Loucy (cell line): ENCODE data around the gene PABPC1L.

Experiments used
- H2AFZ ChIP-seq: fragments of 200-600 bp; sonication (generic); 2 replicates; pipeline ENCODE4 v1.6.0; 2016; ENCODE audit warnings: antibody characterized with exemption, mild to moderate bottlenecking, low read length, moderate library complexity
- H3F3A ChIP-seq: fragments of 200-600 bp; 2 replicates; pipeline ENCODE4 v1.6.0; 2016; ENCODE audit warnings: antibody characterized with exemption, low read depth, mild to moderate bottlenecking
- H3K27me3 ChIP-seq: fragments of 200-600 bp; sonication (generic); 2 replicates; pipeline ENCODE4 v1.6.1; 2014; ENCODE audit warnings: low read length, mild to moderate bottlenecking; ENCODE audit not compliant: insufficient read depth, poor library complexity, severe bottlenecking
- H3K36me3 ChIP-seq: fragments of 200-600 bp; sonication (generic); 2 replicates; pipeline ENCODE4 v1.6.1; 2016; ENCODE audit warnings: low read length; ENCODE audit not compliant: insufficient read depth
- H3K4me1 ChIP-seq: fragments of 200-600 bp; sonication (generic); 2 replicates; pipeline ENCODE4 v1.5.1; 2014; ENCODE audit warnings: low read length, mild to moderate bottlenecking; ENCODE audit not compliant: insufficient read depth, poor library complexity, severe bottlenecking
- H3K4me2 ChIP-seq: fragments of 200-600 bp; sonication (generic); 2 replicates; pipeline ENCODE4 v1.6.0; 2014; ENCODE audit warnings: antibody characterized with exemption, low read length, low read depth, mild to moderate bottlenecking; ENCODE audit not compliant: poor library complexity, severe bottlenecking
- H3K4me3 ChIP-seq: fragments of 200-600 bp; sonication (generic); 2 replicates; pipeline ENCODE4 v1.5.1; 2014; ENCODE audit warnings: low read length, mild to moderate bottlenecking, mixed read lengths; ENCODE audit not compliant: poor library complexity, severe bottlenecking
- H3K79me2 ChIP-seq: fragments of 200-600 bp; sonication (generic); 2 replicates; pipeline ENCODE4 v1.6.1; 2014; ENCODE audit warnings: low read length; ENCODE audit not compliant: insufficient read depth
- H3K9ac ChIP-seq: fragments of 200-600 bp; sonication (generic); 2 replicates; pipeline ENCODE4 v1.6.0; 2014; ENCODE audit warnings: mild to moderate bottlenecking, low read depth, low read length, moderate library complexity; ENCODE audit not compliant: poor library complexity, severe bottlenecking
- H3K9me2 ChIP-seq: fragments of 200-600 bp; sonication (generic); replicated peaks from 2 replicates; pipeline ENCODE4 v1.6.1; 2016; ENCODE audit warnings: low read depth, low read length, mixed read lengths
- H3K9me3 ChIP-seq: fragments of 200-600 bp; sonication (generic); 2 replicates; pipeline ENCODE4 v1.6.1; 2014; ENCODE audit warnings: mild to moderate bottlenecking, antibody characterized with exemption, low read length, low read depth; ENCODE audit not compliant: insufficient read depth
- H4K20me1 ChIP-seq: fragments of 200-600 bp; sonication (generic); 2 replicates; pipeline ENCODE4 v1.6.0; 2014; ENCODE audit warnings: antibody characterized with exemption, low read length, mild to moderate bottlenecking; ENCODE audit not compliant: insufficient read depth, poor library complexity, severe bottlenecking
- CTCF ChIP-seq: fragments of 200-600 bp; sonication (generic); conservative IDR thresholded peaks from 2 replicates; pipeline ENCODE4 v1.5.1; 2014; ENCODE audit warnings: mild to moderate bottlenecking, antibody characterized with exemption, low read length
- EZH2phosphoT487 ChIP-seq: fragments of 200-600 bp; IDR thresholded peaks from 2 replicates; pipeline ENCODE4 v1.6.1; 2018; ENCODE audit warnings: antibody characterized with exemption, mild to moderate bottlenecking, moderate library complexity, borderline replicate concordance

The PABPC1L gene

DNA sequence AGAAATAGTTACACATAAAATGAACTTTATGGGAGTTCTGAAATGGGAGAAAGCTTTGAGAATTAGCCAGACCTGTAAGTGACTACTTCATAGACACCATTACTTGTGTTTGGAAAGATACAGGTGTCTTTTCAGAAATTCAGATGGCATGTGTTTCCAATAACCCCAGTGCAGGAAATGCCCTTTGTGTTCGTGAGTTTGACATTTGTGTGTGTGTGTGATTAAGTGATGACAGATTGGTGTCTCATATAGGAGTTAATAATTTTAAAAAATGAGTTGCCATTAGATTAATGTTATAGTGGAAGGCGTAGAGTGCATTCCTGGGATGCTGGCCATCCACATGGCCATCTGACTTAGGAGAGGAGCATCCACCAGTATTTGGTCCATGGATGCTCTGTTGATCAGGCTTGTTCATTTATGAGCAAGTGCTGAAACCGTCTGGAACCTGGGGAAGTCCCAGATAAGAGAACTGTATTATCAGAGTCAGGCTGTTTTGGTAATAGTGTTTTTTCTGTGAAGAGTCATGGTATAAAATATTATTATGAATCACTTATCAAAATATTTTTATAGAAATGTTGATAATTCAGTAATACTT, 59.5 kb downstream of the PABPC1L start:
- Histone ChIP-seq H3K79me2 (peaks cover 66% of the 10 kb centered on the region), H3K9me3 (no peaks in the 10 kb centered on the region), H4K20me1 (peaks cover 17% of the 10 kb centered on the region), H3F3A (peaks cover 3% of the 10 kb centered on the region; the same call in 1 of the 2 replicates), H3K9me2 (no peaks in the 10 kb centered on the region), H3K4me2 (peak overlapping the region; percentile 90), H2AFZ (no peak overlapping the region), H3K36me3 (peaks cover 18% of the 10 kb centered on the region; the same call in 1 of the 2 replicates), H3K9ac (peak overlapping the region; percentile 18), H3K4me3 (peak overlapping the region; percentile 96), H3K4me1 (peaks cover 45% of the 10 kb centered on the region), H3K27me3 (no peaks in the 10 kb centered on the region)
- TF ChIP-seq CTCF, result no peak
- TF ChIP-seq EZH2phosphoT487, result no peak

- H3K4me1 ChIP-seq, result peaks cover 45% of the 10 kb centered on the region
- no peak overlapping the region for H2AFZ ChIP-seq
- peak overlapping the region; percentile 60 for H3K9ac ChIP-seq
- H3K4me3 ChIP-seq, result peak overlapping the region; percentile 96
- peaks cover 17% of the 10 kb centered on the region for H4K20me1 ChIP-seq
- H3F3A ChIP-seq, result peaks cover 3% of the 10 kb centered on the region; the same call in 1 of the 2 replicates
- no peaks in the 10 kb centered on the region for H3K9me3 ChIP-seq
- H3K36me3 ChIP-seq, result peaks cover 27% of the 10 kb centered on the region; the same call in 1 of the 2 replicates
- peak overlapping the region; percentile 90 for H3K4me2 ChIP-seq
- peaks cover 66% of the 10 kb centered on the region for H3K79me2 ChIP-seq
- no peaks in the 10 kb centered on the region for H3K27me3 ChIP-seq
- TF ChIP-seq CTCF (no peak), EZH2phosphoT487 (no peak)
- H3K9me2 ChIP-seq, result no peaks in the 10 kb centered on the region
Observed at GRCh38 chr20:44970243-44970757, 60.4 kb downstream of the PABPC1L start.

DNA sequence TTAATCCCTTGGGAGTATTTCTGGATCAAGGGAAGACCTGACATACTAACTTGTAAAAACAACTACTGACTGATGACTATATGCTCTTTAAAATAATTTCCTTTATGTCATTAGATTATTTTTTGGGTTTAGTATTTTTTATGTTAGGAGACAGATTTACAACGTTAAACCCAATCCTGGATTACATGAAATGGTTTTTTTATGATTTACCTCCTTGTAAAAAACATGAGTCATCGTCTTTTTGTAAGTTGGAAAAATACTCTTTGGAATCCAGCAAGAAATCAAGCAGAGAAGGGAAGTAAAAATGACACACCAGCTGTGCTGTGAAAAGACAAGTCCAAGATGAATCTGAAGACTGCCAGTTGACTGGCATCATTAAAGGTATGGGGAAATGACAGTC, 63.2 kb downstream of the PABPC1L start:
- Histone ChIP-seq H3K36me3 (peaks cover 31% of the 10 kb centered on the region; the same call in 1 of the 2 replicates), H4K20me1 (peaks cover 10% of the 10 kb centered on the region), H3K4me3 (no peak overlapping the region), H3K9me3 (no peaks in the 10 kb centered on the region), H3K9ac (no peak overlapping the region), H3K27me3 (no peaks in the 10 kb centered on the region), H3K79me2 (peaks cover 52% of the 10 kb centered on the region), H3F3A (peaks cover 3% of the 10 kb centered on the region; the same call in 1 of the 2 replicates), H3K9me2 (no peaks in the 10 kb centered on the region), H3K4me2 (peak overlapping the region; percentile 24), H2AFZ (no peak overlapping the region), H3K4me1 (peaks cover 38% of the 10 kb centered on the region)
- TF ChIP-seq CTCF (no peak), EZH2phosphoT487 (no peak)
